ENCODE data around the gene TJP1. TPM values are rescaled to one million over a fixed set of nuclear protein-coding genes. Genes with fewer than 3 reads are reported as not detected.
"Not testable (repeated sequence)": the region's sequence is repeated elsewhere in the genome, so short reads cannot be mapped to it uniquely, and the experiment has no call there.

Gene TJP1
- total RNA-seq, 1 donor from 2014 or later: 24.9 TPM

DNA sequence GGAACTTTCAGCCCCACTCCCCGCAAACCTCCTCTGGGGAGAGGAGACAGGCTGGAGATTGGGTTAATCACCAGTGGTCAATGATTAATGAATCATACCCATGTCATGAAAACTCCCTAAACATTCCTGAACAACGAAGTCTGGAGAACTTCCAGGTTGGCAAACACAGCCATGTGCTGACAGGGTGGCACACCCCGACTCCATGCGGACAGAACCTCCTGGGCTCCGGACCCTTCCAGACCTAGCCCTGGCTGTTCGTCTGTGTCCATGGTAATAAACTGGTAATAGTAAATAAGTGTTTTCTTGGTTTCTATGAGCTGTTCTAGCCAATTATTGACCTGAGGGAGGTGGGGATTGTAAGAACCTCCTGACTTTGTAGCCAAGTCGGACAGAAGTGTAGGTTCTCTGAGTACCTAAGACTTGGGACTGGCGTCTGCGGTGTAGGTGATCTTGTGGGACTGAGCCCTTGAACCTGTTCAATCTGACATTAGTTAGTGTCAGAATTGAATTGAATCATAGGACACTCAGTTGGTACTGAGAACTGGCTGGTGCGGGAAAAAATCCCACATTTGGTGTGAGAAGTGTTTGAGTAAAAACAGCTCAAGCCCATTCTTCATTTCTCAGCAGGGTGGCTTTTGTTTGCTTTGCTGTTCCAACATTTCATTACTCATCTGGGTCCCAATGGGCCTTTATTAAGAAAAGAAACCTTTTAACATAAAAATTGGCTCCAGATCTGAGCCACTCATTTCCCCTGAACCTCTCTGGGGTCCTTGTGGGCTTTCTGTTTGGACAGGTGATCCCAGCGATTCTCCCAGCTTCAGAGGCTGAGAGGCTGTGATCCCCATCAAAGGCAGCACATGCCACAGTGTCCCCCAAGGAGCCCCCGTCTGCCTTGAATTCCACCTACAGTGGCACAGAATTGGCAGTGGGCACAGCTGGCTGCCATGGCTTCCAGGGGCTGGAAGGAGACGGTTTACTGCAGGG is 151.0 kb downstream of the TJP1 start:
- peak; percentile 86 for DNase-seq (ENCODE audit: low spot score)
- peak; percentile 69 for ATAC-seq

DNA sequence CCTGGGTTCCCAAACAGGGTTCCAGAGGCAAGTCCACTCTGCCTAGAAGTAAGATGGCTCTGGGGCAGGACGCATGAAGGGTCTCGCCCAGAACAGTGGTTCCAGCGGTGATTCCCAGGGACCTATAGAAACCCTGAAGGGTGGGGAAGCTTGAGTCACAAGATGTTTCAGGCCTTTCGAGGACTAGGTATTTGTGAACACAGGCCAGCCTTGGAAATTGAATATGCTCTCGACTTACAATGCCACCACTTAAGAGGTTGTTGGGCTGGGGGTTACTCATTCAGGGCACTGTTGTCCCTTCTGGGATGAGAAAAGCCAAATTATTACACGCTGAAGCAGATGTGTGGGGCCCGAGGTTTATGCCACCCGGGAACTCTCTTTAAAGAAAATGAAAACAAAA is 152.0 kb downstream of the TJP1 start:
- DNase-seq (ENCODE audit: low spot score) (no peak), ATAC-seq (no peak)

DNA sequence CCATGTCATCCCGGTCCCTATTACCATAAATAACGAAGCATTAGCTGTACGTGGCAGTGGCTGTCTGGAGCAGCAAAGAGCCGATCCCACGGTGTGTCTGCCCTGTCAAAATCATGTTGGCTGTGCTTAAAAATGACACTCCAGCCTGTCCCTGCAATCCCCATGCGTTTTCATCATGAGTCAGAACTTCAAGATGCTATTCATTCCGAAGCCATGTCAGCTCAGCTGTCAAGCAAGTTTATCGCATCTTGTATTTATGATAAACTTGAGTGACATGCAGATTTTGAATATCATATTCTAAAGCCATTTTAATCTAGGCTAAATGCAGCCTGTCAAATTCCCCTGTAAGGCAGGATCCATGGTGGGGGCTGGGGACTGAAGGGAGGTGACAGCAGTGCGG is 152.4 kb downstream of the TJP1 start:
- DNase-seq (ENCODE audit: low spot score): no peak
- no peak for ATAC-seq

DNA sequence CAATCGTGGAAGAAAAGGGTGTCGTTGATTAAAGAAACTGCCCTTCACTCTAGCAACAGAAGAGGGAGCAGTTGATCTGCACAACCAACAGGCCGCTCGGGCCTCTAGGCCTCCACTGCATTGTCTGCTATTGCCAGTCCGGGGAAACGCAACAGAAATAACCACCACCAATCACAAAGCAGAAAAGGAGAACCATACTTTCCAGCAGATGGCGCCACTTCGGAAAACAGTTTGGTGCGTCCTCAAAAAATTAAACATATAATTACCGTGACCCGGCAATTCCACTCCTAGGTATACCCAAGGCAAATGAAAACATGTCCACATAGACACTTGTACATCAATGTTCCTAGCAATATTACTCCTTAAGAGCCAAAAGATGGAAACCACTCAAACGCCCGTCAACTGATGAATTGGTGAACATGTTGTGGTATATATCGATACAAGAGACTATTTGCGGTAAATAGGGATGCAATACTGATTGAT is 154.1 kb downstream of the TJP1 start:
- ATAC-seq: peak; percentile 92
- peak; percentile 81 for DNase-seq (ENCODE audit: low spot score)

DNA sequence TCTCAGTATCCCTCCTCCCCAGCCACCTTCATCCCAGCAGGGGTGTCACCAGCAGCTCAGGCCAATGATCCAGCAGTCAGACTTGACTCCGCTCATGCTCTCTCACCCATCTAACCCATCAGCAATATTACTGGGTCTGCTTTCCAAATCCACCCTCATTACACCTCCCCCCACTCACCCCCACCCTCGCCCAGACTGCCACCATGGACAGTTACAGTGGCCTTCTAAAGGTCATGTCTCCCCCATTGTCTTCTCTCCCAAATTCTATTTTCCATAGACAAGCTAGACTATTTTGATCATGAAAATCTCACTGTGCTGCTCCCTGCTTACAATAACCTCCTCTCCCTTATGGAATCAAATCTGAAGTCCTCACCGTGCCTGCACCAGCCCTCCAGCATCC is 156.0 kb downstream of the TJP1 start:
- ATAC-seq (no peak), DNase-seq (ENCODE audit: low spot score) (no peak)

DNA sequence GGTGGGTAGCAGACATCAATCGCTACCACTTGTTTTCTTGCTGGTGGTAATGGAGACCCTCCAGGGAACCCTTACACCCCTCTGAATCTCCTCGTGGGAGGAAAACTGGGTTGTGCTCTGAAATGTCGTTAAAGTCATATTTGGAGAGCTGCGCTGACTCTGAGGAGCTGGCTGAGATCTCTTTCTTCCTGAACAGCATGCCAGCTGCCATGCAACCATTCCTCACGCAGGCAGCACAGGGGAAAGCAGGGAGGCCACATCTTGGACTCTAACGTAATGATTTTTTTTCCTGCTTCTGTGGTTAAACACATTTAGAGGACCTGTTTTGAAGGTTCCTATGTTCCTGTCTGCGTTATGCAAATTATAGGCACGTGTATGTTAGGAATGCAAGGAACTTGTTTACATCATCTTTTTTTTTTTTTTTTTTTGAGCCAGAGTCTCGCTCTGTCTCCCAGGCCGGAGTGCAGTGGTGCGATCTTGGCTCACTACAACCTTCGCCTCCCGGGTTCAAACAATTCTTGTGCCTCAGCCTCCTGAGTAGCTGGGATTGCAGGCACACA is 156.7 kb downstream of the TJP1 start:
- DNase-seq (ENCODE audit: low spot score): no peak
- ATAC-seq: no peak

DNA sequence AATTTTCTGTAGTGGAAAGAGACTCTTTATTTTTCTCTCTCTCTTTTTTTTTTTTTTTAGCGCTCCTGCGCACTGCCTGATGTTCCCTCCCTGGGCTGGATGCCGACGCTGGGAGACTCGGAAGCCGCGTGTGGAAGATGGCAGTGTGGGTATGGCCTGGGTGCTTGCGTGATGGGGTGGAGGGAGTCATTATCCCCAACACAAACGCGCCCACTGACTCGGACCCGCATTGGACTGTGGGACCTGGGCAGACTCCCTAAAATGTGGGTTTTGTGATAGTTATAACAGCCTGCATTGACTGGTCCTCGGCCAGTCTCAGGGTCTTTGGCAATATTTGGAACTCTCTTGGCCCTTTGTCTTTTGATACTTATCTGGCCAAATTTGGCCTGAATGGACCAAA is 157.9 kb downstream of the TJP1 start:
- DNase-seq (ENCODE audit: low spot score) (no peak), ATAC-seq (no peak)

DNA sequence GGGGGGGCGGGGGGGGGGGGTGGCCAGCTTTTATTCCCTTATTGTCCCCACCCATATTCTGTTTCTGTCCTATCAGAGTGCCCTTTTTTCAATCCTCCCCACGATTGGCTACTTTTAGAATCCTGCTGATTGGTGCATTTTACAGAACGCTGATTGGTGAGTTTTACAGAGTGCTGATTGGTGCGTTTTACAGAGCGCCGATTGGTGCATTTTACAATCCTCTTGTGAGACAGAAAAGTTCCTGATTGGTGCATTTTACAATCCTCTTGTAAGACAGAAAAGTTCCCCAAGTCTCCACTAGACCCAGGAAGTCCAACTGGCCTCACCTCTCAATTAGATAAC is 164.8 kb downstream of the TJP1 start:
- DNase-seq (ENCODE audit: low spot score); ATAC-seq: not testable (repeated sequence)

DNA sequence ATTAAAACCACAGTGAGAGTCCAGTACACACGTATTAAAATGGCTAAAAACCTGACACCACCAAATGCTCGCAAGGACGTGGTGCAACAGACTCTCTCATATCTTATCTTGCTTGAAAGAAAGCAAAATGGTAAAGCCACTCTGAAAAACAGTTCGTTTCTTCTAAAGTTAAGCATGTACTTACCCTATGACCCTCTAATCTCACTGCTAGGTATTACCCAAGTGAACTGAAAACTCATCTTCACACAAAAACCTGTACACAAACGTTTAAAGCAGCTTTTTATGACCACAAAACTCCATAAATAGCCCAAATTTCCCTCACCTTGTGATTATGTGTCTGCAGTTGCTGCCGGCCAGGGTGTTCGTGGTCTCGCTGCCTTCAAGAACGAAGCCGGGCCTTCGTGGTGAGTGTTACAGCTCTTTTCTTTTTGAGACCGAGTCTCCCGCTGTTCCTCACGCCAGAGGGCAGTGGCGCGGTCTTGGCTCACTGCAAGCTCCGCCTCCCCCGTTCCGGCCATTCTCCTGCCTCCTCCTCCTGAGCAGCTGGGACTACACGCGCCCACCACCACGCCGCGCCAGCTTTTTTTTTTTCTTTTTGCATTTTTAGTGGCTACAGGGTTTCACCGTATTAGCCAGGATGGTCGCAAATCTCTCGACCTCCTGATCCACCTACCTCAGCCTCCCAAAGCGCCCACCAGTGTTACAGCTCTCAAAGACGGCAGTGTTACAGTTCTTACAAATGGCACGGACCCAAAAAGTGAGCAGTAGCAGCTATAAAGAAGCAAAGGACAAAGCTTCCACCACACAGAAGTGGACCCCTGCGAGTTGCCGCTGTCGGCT is 165.4 kb downstream of the TJP1 start:
- no peak for DNase-seq (ENCODE audit: low spot score)
- peak; percentile 57 for ATAC-seq

DNA sequence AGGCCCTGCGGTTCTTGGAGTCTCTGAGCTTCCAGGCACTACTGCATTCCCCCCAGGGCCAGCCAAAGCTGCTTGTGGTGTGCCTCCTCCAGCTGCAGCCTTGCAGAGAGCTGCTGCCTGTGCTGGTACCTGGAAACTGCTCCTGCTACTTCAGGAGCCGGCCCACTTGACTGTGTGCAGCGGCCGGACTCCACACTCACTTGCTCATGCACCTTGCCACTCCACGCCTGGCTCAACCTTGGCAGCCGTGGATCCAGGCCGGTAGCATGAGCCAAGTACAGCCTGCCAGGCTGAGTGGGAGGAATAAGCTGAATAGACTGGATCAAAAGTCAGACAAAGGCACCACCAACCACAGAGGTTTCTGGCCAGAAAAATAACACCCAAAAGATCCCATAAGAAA is 169.7 kb downstream of the TJP1 start:
- ATAC-seq (peak; percentile 94), DNase-seq (ENCODE audit: low spot score) (peak; percentile 52)

DNA sequence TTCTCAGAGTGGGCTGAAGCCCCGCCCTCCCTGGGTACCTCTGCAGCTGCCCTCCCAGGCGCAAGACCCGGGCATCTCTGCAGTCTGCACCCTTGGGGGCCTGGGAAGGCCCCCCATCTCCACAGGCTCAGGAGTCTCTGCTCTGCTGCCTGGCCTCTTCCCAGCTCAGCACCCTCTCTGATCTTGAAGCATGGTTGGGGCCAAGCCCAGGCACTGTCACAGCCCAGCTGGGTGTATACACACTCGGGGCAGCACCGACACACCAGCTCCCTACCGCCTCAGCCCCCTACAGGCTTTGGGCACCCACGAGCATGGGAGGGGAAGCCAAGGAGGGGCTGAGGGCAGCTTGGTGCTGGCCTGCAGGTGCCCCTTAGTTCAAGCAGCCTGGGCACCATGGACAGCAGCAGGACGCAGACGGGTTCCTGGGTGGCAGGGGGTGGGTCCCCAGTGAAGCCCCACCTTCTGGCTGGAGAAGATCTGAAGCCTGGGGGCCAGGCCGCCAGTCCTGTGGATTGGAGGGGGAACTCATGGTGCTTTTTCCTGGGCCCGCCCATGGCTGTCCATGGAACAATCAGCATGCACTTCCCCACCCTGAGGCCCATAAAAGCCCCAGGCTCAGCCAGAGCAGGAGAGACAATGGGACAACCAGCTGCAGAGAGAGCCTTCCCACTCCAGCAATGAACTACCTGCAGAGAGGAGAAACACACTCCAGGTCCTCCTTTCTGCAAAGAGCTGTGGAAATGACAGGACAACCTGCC is 170.6 kb downstream of the TJP1 start:
- no peak for DNase-seq (ENCODE audit: low spot score)
- no peak for ATAC-seq

Measured in left lobe of liver (tissue), 2 donors.